NCI-H69 (cell line): ENCODE data around the gene NDUFA5.

ENCODE experiments used
- DNase-seq: peaks from one replicate; lab custom pipeline; 2025; lab: John Stamatoyannopoulos, UW

Gene NDUFA5

DNA sequence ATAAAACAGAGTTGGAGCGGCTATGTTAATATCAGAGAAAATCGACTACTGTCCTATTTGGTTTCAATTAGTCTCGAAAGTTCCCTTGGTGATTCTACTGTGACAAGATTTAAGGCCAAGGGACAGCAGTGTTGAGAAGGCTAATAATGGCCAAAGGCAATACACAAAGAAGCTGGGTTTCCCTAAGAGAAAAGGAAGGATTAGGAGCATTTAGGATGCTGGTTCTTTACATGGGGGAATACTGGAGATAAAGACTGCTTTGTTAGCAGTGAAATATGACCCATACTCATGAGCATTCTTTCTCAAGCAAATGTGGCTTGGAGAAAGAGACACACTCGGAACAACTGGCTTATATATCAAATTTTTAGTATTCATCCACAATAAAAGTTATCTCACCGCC lies 55.4 kb downstream of the NDUFA5 start:
- no peak for DNase-seq

GRCh38 chr7:123500878-123501489 lies 56.6 kb downstream of the NDUFA5 start:
- no peak for DNase-seq

DNA sequence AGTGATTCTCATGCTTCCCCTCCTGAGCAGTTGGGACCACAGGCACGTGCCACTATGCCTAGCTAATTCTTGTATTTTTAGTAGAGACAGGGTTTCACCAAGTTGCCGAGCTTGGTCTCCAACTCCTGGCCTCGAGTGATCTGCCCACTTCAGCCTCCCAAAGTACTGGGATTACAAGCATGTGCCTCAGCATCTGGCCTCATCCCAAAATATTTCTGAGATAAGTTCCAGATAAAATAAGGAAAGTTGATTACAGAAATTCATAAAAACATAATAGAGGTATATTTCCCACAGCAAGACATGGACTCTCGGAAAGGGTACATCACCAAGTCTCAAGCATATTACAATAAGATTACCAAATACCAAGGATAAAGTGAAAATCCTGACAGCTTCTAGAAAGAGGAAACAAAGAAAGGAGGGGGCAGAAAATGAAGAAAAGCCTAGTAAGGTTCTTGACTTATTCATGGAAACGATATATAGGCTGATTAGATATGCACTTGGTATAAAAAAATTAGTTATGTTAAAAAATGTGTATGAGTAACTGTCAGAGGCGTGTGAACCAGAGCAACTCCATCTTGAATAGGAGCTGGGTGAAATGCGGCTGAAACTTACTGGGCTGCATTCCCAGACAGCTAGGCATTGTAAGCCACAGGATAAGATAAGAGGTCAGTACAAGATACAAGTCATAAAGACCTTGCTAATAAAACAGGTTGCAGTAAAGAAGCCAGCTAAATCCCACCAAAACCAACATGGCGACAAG lies 58.2 kb downstream of the NDUFA5 start:
- no peak for DNase-seq

DNA sequence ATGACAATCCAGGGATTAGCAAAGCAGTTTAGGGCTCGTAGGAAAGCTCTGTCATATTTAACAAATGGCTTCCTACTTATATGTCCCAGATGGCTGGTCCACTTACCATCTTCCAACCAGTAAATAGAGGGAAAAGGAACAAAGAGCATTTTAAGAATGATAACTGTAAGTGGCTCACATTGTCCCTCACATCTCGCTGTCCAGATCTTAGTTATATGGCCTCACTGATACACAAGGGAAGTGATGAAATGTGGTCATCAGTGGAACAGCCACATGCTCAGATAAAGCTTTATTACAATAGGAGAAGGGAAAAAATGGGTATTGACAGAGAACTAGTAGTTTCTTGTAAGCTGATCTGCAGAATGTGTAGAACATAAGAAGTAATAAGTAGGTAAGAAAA lies 59.0 kb downstream of the NDUFA5 start:
- DNase-seq = no peak

DNA sequence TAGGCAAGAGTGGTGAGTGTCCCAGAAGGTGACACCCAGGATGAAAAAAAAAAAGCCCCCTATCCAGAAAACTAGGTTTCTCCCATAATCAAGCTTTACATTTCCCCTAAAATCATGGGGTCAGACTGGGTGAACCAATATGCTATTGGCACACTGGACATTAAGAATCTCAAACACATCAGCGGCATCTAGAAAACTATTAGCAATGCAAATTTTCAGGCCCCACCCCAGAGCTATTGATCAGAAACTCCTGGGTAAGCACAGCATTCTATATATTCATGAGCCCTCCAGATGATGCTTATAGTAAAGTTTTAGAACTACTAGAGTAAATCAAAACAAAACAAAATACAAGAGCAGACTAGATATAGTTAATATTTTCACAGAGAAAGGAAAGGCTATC lies 59.6 kb downstream of the NDUFA5 start:
- no peak for DNase-seq

DNA sequence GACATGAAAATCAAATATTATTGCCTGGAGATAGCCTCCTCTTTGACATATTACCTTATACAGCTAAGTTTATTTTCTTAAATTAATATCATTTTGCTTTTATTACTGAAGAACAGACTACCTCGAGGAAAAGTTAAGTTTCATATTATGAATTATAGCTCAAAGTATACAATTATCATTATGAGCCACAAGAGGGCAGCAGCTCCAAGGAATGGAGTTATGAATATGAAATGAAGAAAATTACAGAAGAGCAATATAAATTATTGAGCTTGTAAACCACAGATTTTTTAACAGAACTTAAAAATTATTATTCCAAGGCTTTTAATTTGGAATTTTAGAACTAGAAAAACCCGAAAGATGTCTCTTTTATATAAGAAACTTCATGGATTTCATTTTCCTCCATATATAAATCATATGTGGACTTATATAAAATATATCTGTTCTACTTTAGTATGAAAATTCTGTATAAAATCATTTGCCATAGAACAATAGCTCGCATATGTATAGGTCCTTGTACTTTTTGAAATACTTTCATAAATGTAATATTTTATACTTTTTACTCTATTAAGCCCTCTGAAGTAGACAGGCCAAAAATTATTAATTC lies 63.3 kb downstream of the NDUFA5 start:
- peak; percentile 67 for DNase-seq

DNA sequence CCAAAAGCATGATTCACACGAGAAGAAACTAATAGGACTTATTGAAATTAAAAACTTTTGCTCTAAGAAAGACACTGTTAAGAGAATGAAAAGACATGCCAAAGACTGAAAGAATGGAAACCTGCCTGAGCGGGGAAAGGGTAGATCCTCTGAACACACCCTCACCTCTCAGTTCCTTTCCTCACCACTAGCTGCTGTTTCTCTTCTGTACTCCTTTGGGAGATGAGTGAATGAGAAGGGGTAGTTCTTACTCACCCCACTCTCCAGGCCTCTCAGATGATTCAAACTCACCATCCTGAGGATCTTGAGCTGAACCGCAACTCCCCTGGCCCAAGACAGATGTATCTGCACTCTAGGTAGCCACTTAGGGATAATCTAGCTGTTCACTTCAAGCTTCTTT lies 65.1 kb downstream of the NDUFA5 start:
- DNase-seq = peak; percentile 28
